H1 (cell line): ENCODE data around the gene TGFA. TPM values are rescaled to one million over a fixed set of nuclear protein-coding genes. Genes with fewer than 3 reads are reported as not detected.

Source experiments
- CTCF ChIA-PET: fragments of 300-600 bp; sonication (Branson Sonifier 250); formaldehyde crosslinking; loops from one replicate; lab custom pipeline; 2021; ENCODE audit not compliant: partially characterized antibody; lab: Charles Lee
- POLR2A ChIA-PET: fragments of 300-600 bp; sonication (Branson Sonifier 250); formaldehyde crosslinking; loops from one replicate; lab custom pipeline; 2021; ENCODE audit warnings: inconsistent platforms; ENCODE audit not compliant: partially characterized antibody; lab: Charles Lee
- DNase-seq, 2 experiments: peaks; one replicate each; pipeline versions ENCODE4 v3.0.0 to v3.0.0-alpha.2; 2010 to 2022; ENCODE audit warnings: low spot score in 2 of 2, low read depth in 1 of 2, mixed read lengths in 1 of 2
- FAIRE-seq: peaks from 2 replicates; lab custom pipeline; 2011; peaks lifted over from hg19 to GRCh38; lab: Jason Lieb, UNC
- H2AFZ ChIP-seq: 2 replicates; pipeline ENCODE4 v1.8.1; 2012; ENCODE audit warnings: low read length, inconsistent platforms
- H2AK5ac ChIP-seq: 2 replicates; pipeline ENCODE4 v1.6.1; 2013; ENCODE audit warnings: low read depth, low read length
- H2BK120ac ChIP-seq: replicated peaks from 2 replicates; pipeline ENCODE3; 2013; ENCODE audit warnings: low read depth, low read length, inconsistent platforms
- H2BK12ac ChIP-seq: 2 replicates; pipeline ENCODE4 v1.6.1; 2013; ENCODE audit warnings: low read depth, low read length
- H2BK15ac ChIP-seq: 2 replicates; pipeline ENCODE4 v1.6.1; 2013; ENCODE audit warnings: low read length
- H2BK20ac ChIP-seq: 2 replicates; pipeline ENCODE4 v1.6.1; 2013; ENCODE audit warnings: low read length
- H2BK5ac ChIP-seq: 2 replicates; pipeline ENCODE4 v1.6.1; 2013; ENCODE audit warnings: low read depth, low read length
- H3K14ac ChIP-seq: 2 replicates; pipeline ENCODE4 v1.6.1; 2013; ENCODE audit warnings: inconsistent platforms; ENCODE audit not compliant: insufficient read length
- H3K18ac ChIP-seq: 2 replicates; pipeline ENCODE4 v1.6.1; 2013; ENCODE audit warnings: low read length; ENCODE audit errors: extremely low read depth
- H3K23ac ChIP-seq: 2 replicates; pipeline ENCODE4 v1.6.1; 2013; ENCODE audit warnings: inconsistent platforms; ENCODE audit not compliant: insufficient read length
- H3K23me2 ChIP-seq: 2 replicates; pipeline ENCODE4 v1.6.1; 2013; ENCODE audit warnings: low read depth, low read length
- H3K27ac ChIP-seq: 2 replicates; pipeline ENCODE4 v1.6.1; 2011; ENCODE audit warnings: low read depth, low read length, inconsistent platforms
- H3K27me3 ChIP-seq, 4 experiments: replicated peaks in 1 of 4; 1 replicate in 1 of 4; 2 replicates in 3 of 4; pipeline versions ENCODE4 v1.6.1 to v1.8.1; 2011 to 2013; ENCODE audit warnings: low read length in 3 of 4, mild to moderate bottlenecking in 3 of 4, inconsistent platforms in 2 of 4, mixed read lengths in 2 of 4, moderate library complexity in 1 of 4; ENCODE audit not compliant: control insufficient read depth in 3 of 4, insufficient read depth in 3 of 4; ENCODE audit errors: extremely low read depth in 1 of 4
- H3K36me3 ChIP-seq, 4 experiments: 2 replicates each; pipeline versions ENCODE4 v1.6.1 to v1.8.1; 2011 to 2013; ENCODE audit warnings: mild to moderate bottlenecking in 4 of 4, low read length in 3 of 4, moderate library complexity in 2 of 4, control low read depth in 1 of 4, inconsistent platforms in 1 of 4; ENCODE audit not compliant: insufficient read depth in 4 of 4, control insufficient read depth in 2 of 4
- H3K4ac ChIP-seq: replicated peaks from 2 replicates; pipeline ENCODE3; 2013; ENCODE audit warnings: low read length, low read depth, mixed read lengths, inconsistent platforms; ENCODE audit not compliant: insufficient read length
- H3K4me1 ChIP-seq, 4 experiments: replicated peaks in 1 of 4; 1 replicate in 1 of 4; 2 replicates in 3 of 4; pipeline versions ENCODE4 v1.6.1 to v1.8.1; 2011 to 2013; ENCODE audit warnings: low read length in 3 of 4, inconsistent platforms in 2 of 4, mixed read lengths in 1 of 4; ENCODE audit not compliant: insufficient read depth in 4 of 4, control insufficient read depth in 3 of 4
- H3K4me2 ChIP-seq, 2 experiments: 2 replicates each; pipeline versions ENCODE4 v1.6.1 to v1.8.1; 2011 to 2013; ENCODE audit warnings: low read depth in 2 of 2, low read length in 2 of 2, control low read depth in 1 of 2, inconsistent platforms in 1 of 2, mild to moderate bottlenecking in 1 of 2; ENCODE audit not compliant: insufficient read depth in 1 of 2
- H3K4me3 ChIP-seq, 4 experiments: fragments of 200-600, 300-600 bp in 1 of 4; sonication (generic), shearing (Covaris generic), sonication (Bioruptor Twin) in 1 of 4; 2 replicates each; pipeline versions ENCODE4 v1.5.1 to v1.8.1; 2011 to 2016; ENCODE audit warnings: low read length in 4 of 4, low read depth in 3 of 4, control low read depth in 2 of 4, inconsistent platforms in 2 of 4, mild to moderate bottlenecking in 2 of 4, mixed read lengths in 1 of 4, moderate library complexity in 1 of 4; ENCODE audit not compliant: insufficient read depth in 2 of 4; ENCODE audit errors: extremely low read depth in 1 of 4
- H3K56ac ChIP-seq: replicated peaks from 2 replicates; pipeline ENCODE3; 2013; ENCODE audit warnings: low read depth, mild to moderate bottlenecking, mixed read lengths, low read length, inconsistent platforms; ENCODE audit not compliant: insufficient read length
- H3K79me1 ChIP-seq: 2 replicates; pipeline ENCODE4 v1.6.1; 2013; ENCODE audit warnings: low read depth, low read length, control low read depth
- H3K79me2 ChIP-seq, 2 experiments: 2 replicates each; pipeline versions ENCODE4 v1.6.1 to v1.8.1; 2012 to 2013; ENCODE audit warnings: low read length in 2 of 2, mild to moderate bottlenecking in 2 of 2, inconsistent platforms in 1 of 2; ENCODE audit not compliant: insufficient read depth in 2 of 2, control insufficient read depth in 1 of 2
- H3K9ac ChIP-seq, 4 experiments: replicated peaks in 1 of 4; 1 replicate in 1 of 4; 2 replicates in 3 of 4; pipeline versions ENCODE4 v1.6.1 to v1.8.1; 2011 to 2013; ENCODE audit warnings: low read depth in 3 of 4, low read length in 3 of 4, control low read depth in 2 of 4, mild to moderate bottlenecking in 2 of 4, moderate library complexity in 2 of 4, inconsistent platforms in 1 of 4; ENCODE audit errors: extremely low read depth in 1 of 4
- H3K9me3 ChIP-seq, 2 experiments: 2 replicates each; pipeline versions ENCODE4 v1.6.1 to v1.8.1; 2012 to 2013; ENCODE audit warnings: mild to moderate bottlenecking in 2 of 2, moderate library complexity in 2 of 2, control low read depth in 1 of 2, inconsistent platforms in 1 of 2, low read depth in 1 of 2, low read length in 1 of 2, mixed read lengths in 1 of 2; ENCODE audit not compliant: insufficient read depth in 2 of 2
- H4K20me1 ChIP-seq, 2 experiments: replicated peaks in 1 of 2; 2 replicates each; pipeline versions ENCODE3 to v1.8.1; 2011 to 2013; ENCODE audit warnings: inconsistent platforms in 2 of 2, low read length in 2 of 2, mild to moderate bottlenecking in 1 of 2; ENCODE audit not compliant: insufficient read depth in 2 of 2, control insufficient read depth in 1 of 2
- H4K5ac ChIP-seq: 2 replicates; pipeline ENCODE4 v1.6.1; 2013; ENCODE audit warnings: low read length, low read depth, mixed read lengths, inconsistent platforms; ENCODE audit not compliant: insufficient read length
- H4K8ac ChIP-seq: 2 replicates; pipeline ENCODE4 v1.8.0; 2013; ENCODE audit warnings: mild to moderate bottlenecking, moderate library complexity, low read length, inconsistent platforms; ENCODE audit not compliant: insufficient read depth; ENCODE audit errors: extremely low read depth
- H4K91ac ChIP-seq: replicated peaks from 2 replicates; pipeline ENCODE3; 2013; ENCODE audit warnings: low read length, mixed read lengths, inconsistent platforms; ENCODE audit not compliant: insufficient read length
- POU5F1 ChIP-seq: IDR thresholded peaks from 2 replicates; pipeline ENCODE4 v1.6.1; 2011; ENCODE audit warnings: low read depth, mild to moderate bottlenecking, low read length, moderate library complexity
- WGBS, 2 experiments: shearing (Covaris generic) in 1 of 2; methylation state at CpG; one replicate each; pipeline versions ENCODE4 v1.1.6 to v1.1.7; 2013 to 2015; ENCODE audit warnings: low lambda C conversion rate in 2 of 2, mixed read lengths in 2 of 2, inconsistent platforms in 1 of 2, low coverage in 1 of 2, missing lambda C conversion rate in 1 of 2; ENCODE audit not compliant: insufficient replicate concordance in 2 of 2, insufficient coverage in 1 of 2, insufficient read length in 1 of 2; ENCODE audit errors: extremely low coverage in 1 of 2, missing lambda C conversion rate in 1 of 2; 5-methylcytosine and 5-hydroxymethylcytosine counted together
- polyA plus RNA-seq, 7 experiments: library from polyadenylated mRNA; depleted of rRNA in 3 of 7; stranded (reverse) in 5 of 7; unstranded in 2 of 7; fragments of >200 nt in 5 of 7; fragments of 200-250 nt in 2 of 7; gene quantifications; 1 replicate in 5 of 7; 2 replicates in 1 of 7; 4 replicates in 1 of 7; pipeline versions ENCODE4 v1.2.1 to v1.2.3, GENCODE V29; 2011 to 2013; ENCODE audit warnings: missing spikeins in 2 of 7, mixed read lengths in 2 of 7
- total RNA-seq: library from RNA; stranded (reverse); fragmentation: NEBNext Ultra II Directional; extraction: Animal tissue kit (Norgen Biotek cat#: 25700); gene quantifications from 2 replicates; pipeline ENCODE4 v1.2.1, GENCODE V29; 2021

The TGFA gene
- total and polyA plus RNA-seq, 2 of the 8 experiments (the other 6 are each of a cell fraction or from before 2014, with no cell fraction given): 1.8 to 3.7 TPM

GRCh38 chr2:70443078-70443465, 110.6 kb downstream of the TGFA start:
- WGBS, 2 experiments: 82% methylated on average over 2 of the region's 2 CpGs; no CpG with 5 or more reads in 1 of the 2 experiments
- H3K27ac ChIP-seq: no peak overlapping the region
- no peak overlapping the region for H2BK120ac ChIP-seq
- H2BK20ac ChIP-seq: no peak overlapping the region
- H2BK12ac ChIP-seq: no peak overlapping the region
- FAIRE-seq (no peak), DNase-seq (peak in 1 of 2 experiments; percentile 32)
- no peak overlapping the region for H4K91ac ChIP-seq
- H3K4me3 ChIP-seq: no peak overlapping the region
- no peaks in the 10 kb centered on the region for H3K79me1 ChIP-seq
- no peak overlapping the region for H2AK5ac ChIP-seq
- H3K4ac ChIP-seq: no peak overlapping the region
- H2BK5ac ChIP-seq: no peak overlapping the region
- ChIA-PET CTCF (interaction anchor here (0.6 to 1.2 kb wide), 5 partner anchors 46 to 885 kb away, joined by 3 read pairs; no protein-coding TSS in a partner anchor), POLR2A (no interaction called here)
- H3K56ac ChIP-seq: no peak overlapping the region
- no peaks in the 10 kb centered on the region for H3K23me2 ChIP-seq
- no peak overlapping the region for H4K8ac ChIP-seq
- no peaks in the 10 kb centered on the region for H3K4me1 ChIP-seq
- H3K23ac ChIP-seq: no peak overlapping the region
- no peak overlapping the region for H3K9ac ChIP-seq
- no peaks in the 10 kb centered on the region for H3K36me3 ChIP-seq
- H3K9me3 ChIP-seq: no peaks in the 10 kb centered on the region
- no peak overlapping the region for H2BK15ac ChIP-seq
- no peak overlapping the region for H3K14ac ChIP-seq
- H3K18ac ChIP-seq: no peak overlapping the region
- TF ChIP-seq POU5F1: no peak
- no peak overlapping the region for H2AFZ ChIP-seq
- H3K79me2 ChIP-seq: no peaks in the 10 kb centered on the region
- peaks cover 1 to 41% (median 24%) of the 10 kb centered on the region in 4 experiments for H3K27me3 ChIP-seq
- no peaks in the 10 kb centered on the region for H4K20me1 ChIP-seq
- no peak overlapping the region for H3K4me2 ChIP-seq
- no peak overlapping the region for H4K5ac ChIP-seq
